ENCODE data around the gene SORBS2. TPM values are rescaled to one million over a fixed set of nuclear protein-coding genes. Genes with fewer than 3 reads are reported as not detected.

The SORBS2 gene
- total and polyA plus RNA-seq, 2 of the 8 experiments (the other 6 are each of a cell fraction or from before 2014, with no cell fraction given), result 73.0 to 87.1 TPM

- FAIRE-seq (peak; percentile 39), DNase-seq (ENCODE audit: low read depth in 1 of 2, low spot score in 2 of 2) (no peak)
- POLR2A ChIA-PET (ENCODE audit: partially characterized antibody), result no interaction called here
Measured at GRCh38 chr4:185702147-185702663, 109.8 kb downstream of the SORBS2 start.

More at GRCh38 chr4:185702147-185702663, 109.8 kb downstream of the SORBS2 start:
- Histone ChIP-seq H3K79me2 (ENCODE audit: control insufficient read depth in 1 of 2, insufficient read depth in 2 of 2, low read length in 2 of 2) (no peaks in the 10 kb centered on the region), H2BK120ac (replicated peaks; ENCODE audit: low read depth, low read length) (no peak overlapping the region), H2AK5ac (ENCODE audit: low read depth, low read length) (no peak overlapping the region), H4K91ac (replicated peaks; ENCODE audit: insufficient read length, low read length) (no peak overlapping the region), H3K23ac (ENCODE audit: insufficient read length) (no peak overlapping the region), H3K9ac (replicated peaks in 1 of 4; ENCODE audit: extremely low read depth in 1 of 4, low read depth in 3 of 4, low read length in 3 of 4) (no peak overlapping the region), H4K8ac (ENCODE audit: extremely low read depth, insufficient read depth, low read length) (no peak overlapping the region), H2BK20ac (ENCODE audit: low read length) (no peak overlapping the region), H3K79me1 (ENCODE audit: low read depth, low read length) (no peaks in the 10 kb centered on the region), H4K20me1 (replicated peaks in 1 of 2; ENCODE audit: control insufficient read depth in 1 of 2, insufficient read depth in 2 of 2, low read length in 2 of 2) (no peaks in the 10 kb centered on the region), H4K5ac (ENCODE audit: insufficient read length, low read depth, low read length) (no peak overlapping the region), H2BK15ac (ENCODE audit: low read length) (no peak overlapping the region), H3K23me2 (ENCODE audit: low read depth, low read length) (no peaks in the 10 kb centered on the region), H3K27ac (ENCODE audit: low read depth, low read length) (no peak overlapping the region), H3K36me3 (ENCODE audit: control insufficient read depth in 2 of 4, insufficient read depth in 4 of 4, low read length in 3 of 4) (peaks cover 0 to 12% (median 0%) of the 10 kb centered on the region in 4 experiments; a peak in 2 of 8 replicates), H3K4me3 (ENCODE audit: extremely low read depth in 1 of 4, insufficient read depth in 2 of 4, low read depth in 3 of 4, low read length in 4 of 4) (no peak overlapping the region), H2AFZ (ENCODE audit: low read length) (no peak overlapping the region), H3K14ac (ENCODE audit: insufficient read length) (no peak overlapping the region), H3K9me3 (ENCODE audit: insufficient read depth in 2 of 2, low read depth in 1 of 2, low read length in 1 of 2) (peaks cover 11 to 13% of the 10 kb centered on the region in 2 experiments; a peak in 2 of 4 replicates), H3K4me2 (ENCODE audit: insufficient read depth in 1 of 2, low read depth in 2 of 2, low read length in 2 of 2) (no peak overlapping the region), H3K56ac (replicated peaks; ENCODE audit: insufficient read length, low read depth, low read length) (no peak overlapping the region), H3K27me3 (replicated peaks in 1 of 4; ENCODE audit: control insufficient read depth in 3 of 4, extremely low read depth in 1 of 4, insufficient read depth in 3 of 4, low read length in 3 of 4) (no peaks in the 10 kb centered on the region), H3K4ac (replicated peaks; ENCODE audit: insufficient read length, low read depth, low read length) (no peak overlapping the region), H3K4me1 (replicated peaks in 1 of 4; ENCODE audit: control insufficient read depth in 3 of 4, insufficient read depth in 4 of 4, low read length in 3 of 4) (peaks cover 0 to 4% (median 3%) of the 10 kb centered on the region in 4 experiments; a peak in 4 of 7 replicates), H2BK12ac (ENCODE audit: low read depth, low read length) (no peak overlapping the region), H3K18ac (ENCODE audit: extremely low read depth, low read length) (no peak overlapping the region), H2BK5ac (ENCODE audit: low read depth, low read length) (no peak overlapping the region)
- TF ChIP-seq KDM4A (IDR thresholded peaks at IDR 0.05; ENCODE audit: low read depth, low read length, severe bottlenecking), result no peak
- no peak for TF ChIP-seq MAX (IDR thresholded peaks at IDR 0.05)
- TF ChIP-seq E2F6 (IDR thresholded peaks at IDR 0.05), result no peak
- TF ChIP-seq POLR2A (IDR thresholded peaks at IDR 0.05; ENCODE audit: control extremely low read depth in 1 of 2, low read depth in 2 of 2, low read length in 2 of 2), result no peak
- CTCF ChIA-PET (ENCODE audit: partially characterized antibody), result no interaction called here
- 93% methylated on average over 8 of the region's 8 CpGs; no CpG with 5 or more reads in 1 of the 2 experiments for WGBS, 2 experiments (ENCODE audit: extremely low coverage in 1 of 2, insufficient coverage in 1 of 2, insufficient read length in 1 of 2, insufficient replicate concordance in 2 of 2, low coverage in 1 of 2, low lambda C conversion rate in 2 of 2, missing lambda C conversion rate in 1 of 2)
